ENCODE data around the gene NAP1L1. TPM values are rescaled to one million over a fixed set of nuclear protein-coding genes. Genes with fewer than 3 reads are reported as not detected.
A peak's percentile ranks its signal among the peaks of the same experiment; 100 is the strongest.

Gene NAP1L1
- total RNA-seq, 2 experiments from 2014 or later, result 348 to 904 TPM

- no peaks in the 10 kb centered on the region for H3K9me3 ChIP-seq (ENCODE audit: low read length)
- H4K20me1 ChIP-seq (ENCODE audit: insufficient read depth, low read length), result no peaks in the 10 kb centered on the region
- H3K27ac ChIP-seq (ENCODE audit: low read depth, low read length, poor library complexity, severe bottlenecking), result no peak overlapping the region
- no peak overlapping the region for H2AFZ ChIP-seq (ENCODE audit: low read length)
- no peaks in the 10 kb centered on the region for H3K79me2 ChIP-seq (ENCODE audit: insufficient read depth, low read depth, low read length)
- H3K4me1 ChIP-seq (ENCODE audit: insufficient read depth, low read length, poor library complexity, severe bottlenecking), result no peaks in the 10 kb centered on the region
- H3K4me2 ChIP-seq (ENCODE audit: low read length), result no peak overlapping the region
- DNase-seq (ENCODE audit: low spot score), result no peak
- no TSS peak for BruUV-seq (replicated peaks)
- intact Hi-C loops (cut with micrococcal nuclease; ENCODE audit: unreplicated experiment), result no loop called here
- H3K36me3 ChIP-seq (ENCODE audit: insufficient read depth, low read length), result no peaks in the 10 kb centered on the region
- H3K9me2 ChIP-seq (ENCODE audit: insufficient read depth, low read length), result no peaks in the 10 kb centered on the region
- H3K4me3 ChIP-seq (ENCODE audit: low read depth, low read length, poor library complexity, severe bottlenecking), result no peak overlapping the region
- ChIA-PET CTCF (ENCODE audit: unreplicated experiment) (no interaction called here), POLR2A (no interaction called here)
- no peak for TF ChIP-seq EZH2phosphoT487 (IDR thresholded peaks at IDR 0.05; ENCODE audit: borderline replicate concordance, low read depth, low read length)
- TF ChIP-seq, protein P1, sequence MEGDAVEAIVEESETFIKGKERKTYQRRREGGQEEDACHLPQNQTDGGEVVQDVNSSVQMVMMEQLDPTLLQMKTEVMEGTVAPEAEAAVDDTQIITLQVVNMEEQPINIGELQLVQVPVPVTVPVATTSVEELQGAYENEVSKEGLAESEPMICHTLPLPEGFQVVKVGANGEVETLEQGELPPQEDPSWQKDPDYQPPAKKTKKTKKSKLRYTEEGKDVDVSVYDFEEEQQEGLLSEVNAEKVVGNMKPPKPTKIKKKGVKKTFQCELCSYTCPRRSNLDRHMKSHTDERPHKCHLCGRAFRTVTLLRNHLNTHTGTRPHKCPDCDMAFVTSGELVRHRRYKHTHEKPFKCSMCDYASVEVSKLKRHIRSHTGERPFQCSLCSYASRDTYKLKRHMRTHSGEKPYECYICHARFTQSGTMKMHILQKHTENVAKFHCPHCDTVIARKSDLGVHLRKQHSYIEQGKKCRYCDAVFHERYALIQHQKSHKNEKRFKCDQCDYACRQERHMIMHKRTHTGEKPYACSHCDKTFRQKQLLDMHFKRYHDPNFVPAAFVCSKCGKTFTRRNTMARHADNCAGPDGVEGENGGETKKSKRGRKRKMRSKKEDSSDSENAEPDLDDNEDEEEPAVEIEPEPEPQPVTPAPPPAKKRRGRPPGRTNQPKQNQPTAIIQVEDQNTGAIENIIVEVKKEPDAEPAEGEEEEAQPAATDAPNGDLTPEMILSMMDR (conservative IDR thresholded peaks at IDR 0.05; ENCODE audit: low read length), result no peak
Measured at GRCh38 chr12:76117751-76118150, 33.3 kb upstream of the NAP1L1 start.

- no TSS peak for BruUV-seq (replicated peaks)
- H3K4me2 ChIP-seq (ENCODE audit: low read length), result no peak overlapping the region
- POLR2A ChIA-PET, result interaction anchor here (0.7 kb wide), 1 partner anchor 14 kb away, joined by 3 read pairs; no protein-coding TSS in a partner anchor
- no peak for DNase-seq (ENCODE audit: low spot score)
- intact Hi-C loops (cut with micrococcal nuclease; ENCODE audit: unreplicated experiment), result no loop called here
- H3K27ac ChIP-seq (ENCODE audit: low read depth, low read length, poor library complexity, severe bottlenecking), result no peak overlapping the region
- no peaks in the 10 kb centered on the region for H3K9me2 ChIP-seq (ENCODE audit: insufficient read depth, low read length)
- TF ChIP-seq EZH2phosphoT487 (IDR thresholded peaks at IDR 0.05; ENCODE audit: borderline replicate concordance, low read depth, low read length), result no peak
- TF ChIP-seq, protein P1 (conservative IDR thresholded peaks at IDR 0.05; ENCODE audit: low read length), result peak; percentile 31; the same call in 1 of the 2 replicates
- H3K79me2 ChIP-seq (ENCODE audit: insufficient read depth, low read depth, low read length), result no peaks in the 10 kb centered on the region
- no peak overlapping the region for H2AFZ ChIP-seq (ENCODE audit: low read length)
- H3K4me3 ChIP-seq (ENCODE audit: low read depth, low read length, poor library complexity, severe bottlenecking), result no peak overlapping the region
- H3K4me1 ChIP-seq (ENCODE audit: insufficient read depth, low read length, poor library complexity, severe bottlenecking), result no peaks in the 10 kb centered on the region
- no peaks in the 10 kb centered on the region for H4K20me1 ChIP-seq (ENCODE audit: insufficient read depth, low read length)
- H3K9me3 ChIP-seq (ENCODE audit: low read length), result no peaks in the 10 kb centered on the region
- CTCF ChIA-PET (ENCODE audit: unreplicated experiment), result no interaction called here
- no peaks in the 10 kb centered on the region for H3K36me3 ChIP-seq (ENCODE audit: insufficient read depth, low read length)
Measured at GRCh38 chr12:76117067-76117691, 32.7 kb upstream of the NAP1L1 start.

All from OCI-LY7 (cell line).